ENCODE measurements around the gene OR10AD1.

Gene OR10AD1

DNA sequence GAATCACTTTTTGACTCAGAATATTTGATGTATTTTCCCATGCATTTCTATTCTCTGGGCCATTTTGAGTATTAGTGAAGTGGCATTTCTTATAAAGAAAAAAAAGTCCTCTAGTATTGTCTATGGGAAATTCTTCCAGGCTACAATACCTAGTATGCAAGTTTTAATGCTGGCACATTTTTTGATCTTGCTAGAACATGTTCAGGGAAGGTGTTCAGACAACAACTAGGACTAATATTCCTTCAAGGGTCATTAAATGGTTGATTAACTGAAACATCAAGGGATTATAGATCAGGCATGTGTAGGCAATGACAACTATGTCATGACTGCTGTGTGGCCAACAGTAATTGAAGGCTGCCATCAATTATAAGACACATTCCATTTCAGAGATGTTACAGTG, 12.0 kb downstream of the OR10AD1 start:
- DNase-seq (ENCODE audit: low read depth in 2 of 2), result no peak

DNA sequence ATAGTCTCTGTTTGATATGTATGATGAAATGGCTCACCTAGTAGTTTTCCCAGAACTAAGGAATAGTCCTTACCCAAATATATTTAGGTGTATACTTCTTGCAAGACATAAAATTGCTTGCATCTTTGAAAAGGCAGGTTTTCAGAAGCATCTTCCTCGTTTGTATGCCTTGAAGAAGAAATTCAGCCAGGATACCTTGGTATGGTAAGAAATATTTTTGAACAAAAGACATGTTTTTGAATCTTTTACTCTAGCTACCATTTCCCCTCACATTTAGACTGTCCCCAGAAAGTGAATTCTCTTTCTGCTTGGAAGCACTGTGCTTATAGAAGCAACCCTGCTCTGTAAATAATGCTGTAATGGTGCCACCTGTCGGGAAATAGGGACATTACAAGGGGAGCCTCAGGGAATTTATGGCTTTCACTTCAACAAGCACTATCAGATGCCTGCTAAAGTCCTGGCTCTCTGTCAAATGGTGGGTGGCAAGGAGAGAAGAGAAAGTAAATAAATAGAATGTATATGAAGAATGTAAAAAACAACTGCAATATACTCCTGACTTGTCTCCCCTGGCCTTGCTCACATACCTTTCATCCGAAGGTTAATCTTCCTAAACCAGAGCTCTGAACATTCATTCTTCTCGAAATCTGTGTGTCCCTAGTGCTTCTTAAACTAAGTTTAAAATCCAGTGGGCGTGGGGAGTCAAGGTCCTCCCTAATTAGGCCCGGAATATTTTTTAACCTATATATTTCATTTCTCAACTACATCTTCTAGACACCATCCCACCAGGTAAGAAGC, 13.6 kb downstream of the OR10AD1 start:
- peak in 1 of 2 donors; percentile 68 for DNase-seq (ENCODE audit: low read depth in 2 of 2)

DNA sequence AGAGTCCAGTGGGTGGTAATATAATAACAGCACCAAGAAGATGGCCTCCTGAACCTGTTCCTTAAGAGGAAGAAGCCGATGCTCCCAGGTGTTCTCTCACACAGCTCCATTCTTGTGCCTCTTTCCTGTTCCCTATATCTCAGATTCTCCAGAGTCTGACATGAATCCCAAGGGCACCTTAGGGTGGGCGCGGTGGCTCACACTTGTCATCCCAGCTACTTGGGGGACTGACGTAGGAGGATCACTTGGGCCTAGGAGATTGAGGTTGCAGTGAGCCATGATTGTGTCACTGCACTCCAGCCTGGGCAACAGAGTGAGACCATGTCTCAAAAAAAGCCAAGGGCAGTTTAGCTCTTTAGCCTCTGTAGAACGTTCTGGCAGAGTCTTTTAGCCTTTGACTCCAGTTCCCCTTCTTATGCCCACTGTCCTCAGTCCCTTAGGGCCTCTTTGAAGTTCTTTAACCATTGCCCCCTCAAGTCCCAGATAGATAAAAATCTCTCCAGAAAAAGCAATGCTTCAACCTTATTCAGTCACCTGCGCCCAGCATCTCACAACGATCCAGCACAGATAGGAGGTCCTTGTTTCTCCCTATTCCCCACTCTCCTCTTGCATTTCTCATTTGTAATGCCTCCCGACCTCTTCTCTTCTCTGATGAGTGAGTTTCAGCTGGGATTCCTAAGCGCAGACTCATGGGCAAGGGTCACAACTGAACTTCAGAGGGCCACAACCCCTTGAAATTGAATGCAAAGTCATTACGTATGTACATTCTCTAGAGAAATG, 15.0 kb downstream of the OR10AD1 start:
- no peak for DNase-seq (ENCODE audit: low read depth in 2 of 2)

DNA sequence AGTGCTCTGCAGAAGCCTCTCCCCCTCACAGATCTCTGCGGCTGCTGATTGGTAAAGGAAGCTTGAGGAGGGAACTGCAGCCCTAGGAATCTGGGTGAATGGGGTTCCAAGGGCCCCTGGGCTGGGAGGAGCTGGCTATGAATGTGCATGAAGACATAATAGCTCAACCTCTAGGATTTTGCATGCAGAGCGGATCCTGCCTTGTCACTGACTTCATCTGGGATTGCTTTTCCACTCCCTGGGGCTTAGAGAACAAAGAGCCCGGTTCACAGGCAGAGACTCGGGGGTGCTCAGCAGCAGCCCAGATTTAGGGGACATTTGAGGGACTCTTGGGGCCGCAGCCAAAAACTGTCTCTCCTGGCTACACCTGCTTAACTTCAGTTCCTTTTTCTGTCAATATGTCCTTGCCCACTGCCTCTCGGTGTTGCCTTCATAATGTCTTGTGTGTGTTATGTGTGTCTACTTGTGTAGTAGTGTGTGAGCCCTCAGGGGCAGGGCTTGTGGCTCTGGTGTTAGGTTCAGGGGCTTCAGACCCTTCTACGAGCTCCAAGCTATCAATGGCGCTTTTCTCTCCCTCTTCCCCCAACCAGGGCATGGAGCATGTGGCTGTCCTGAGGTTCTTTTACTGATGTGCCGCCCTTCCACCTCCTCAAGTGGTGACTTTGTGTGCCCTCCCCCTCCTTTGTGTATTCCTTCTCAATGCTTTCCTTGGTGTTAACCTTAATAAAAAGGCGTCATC, 17.7 kb downstream of the OR10AD1 start:
- no peak for DNase-seq (ENCODE audit: low read depth in 2 of 2)

DNA sequence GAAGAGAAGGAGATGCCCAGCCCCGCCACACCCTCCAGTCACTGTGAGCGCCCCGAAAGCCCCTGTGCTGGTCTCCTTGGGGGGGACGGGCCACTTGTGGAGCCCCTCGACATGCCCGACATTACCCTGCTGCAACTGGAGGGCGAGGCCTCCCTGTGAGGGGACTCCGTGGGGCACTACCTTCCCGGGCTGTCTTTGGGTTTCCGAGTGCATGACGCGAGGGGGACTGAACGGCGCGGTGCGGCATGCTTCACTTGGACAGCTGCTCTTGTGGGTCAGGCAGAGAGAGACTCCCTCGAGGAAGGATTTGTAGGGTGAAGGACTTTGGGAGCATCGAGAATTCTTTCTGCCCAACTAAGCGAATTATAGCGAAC, 18.6 kb downstream of the OR10AD1 start:
- no peak for DNase-seq (ENCODE audit: low read depth in 2 of 2)

DNA sequence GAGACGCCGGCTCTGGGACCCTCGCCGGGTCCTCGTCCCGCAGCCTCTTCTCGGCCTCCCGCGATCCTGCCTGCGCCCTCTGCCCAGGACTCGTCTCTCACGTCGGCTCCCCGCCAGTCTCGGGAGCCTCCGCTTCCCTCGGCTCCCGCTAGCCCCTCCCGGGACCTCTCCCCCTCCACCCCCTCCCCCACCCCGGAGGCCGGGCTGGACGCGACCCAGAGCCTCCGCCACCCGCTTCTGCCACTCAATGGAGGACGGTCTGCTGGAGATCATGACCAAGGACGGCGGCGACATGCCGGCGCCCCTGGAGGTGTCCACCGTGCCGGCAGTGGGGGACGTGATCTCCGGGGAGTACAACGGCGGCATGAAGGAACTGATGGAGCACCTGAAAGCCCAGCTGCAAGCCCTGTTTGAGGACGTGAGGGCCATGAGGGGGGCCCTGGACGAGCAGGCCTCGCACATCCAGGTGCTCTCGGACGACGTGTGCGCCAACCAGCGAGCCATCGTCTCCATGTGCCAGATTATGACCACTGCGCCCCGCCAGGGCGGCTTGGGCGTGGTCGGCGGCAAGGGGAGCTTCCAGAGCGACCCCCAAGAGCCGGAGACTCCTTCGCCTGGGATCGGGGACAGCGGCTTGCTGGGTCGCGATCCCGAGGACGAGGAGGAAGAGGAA, 19.1 kb downstream of the OR10AD1 start:
- DNase-seq (ENCODE audit: low read depth in 2 of 2), result no peak

DNA sequence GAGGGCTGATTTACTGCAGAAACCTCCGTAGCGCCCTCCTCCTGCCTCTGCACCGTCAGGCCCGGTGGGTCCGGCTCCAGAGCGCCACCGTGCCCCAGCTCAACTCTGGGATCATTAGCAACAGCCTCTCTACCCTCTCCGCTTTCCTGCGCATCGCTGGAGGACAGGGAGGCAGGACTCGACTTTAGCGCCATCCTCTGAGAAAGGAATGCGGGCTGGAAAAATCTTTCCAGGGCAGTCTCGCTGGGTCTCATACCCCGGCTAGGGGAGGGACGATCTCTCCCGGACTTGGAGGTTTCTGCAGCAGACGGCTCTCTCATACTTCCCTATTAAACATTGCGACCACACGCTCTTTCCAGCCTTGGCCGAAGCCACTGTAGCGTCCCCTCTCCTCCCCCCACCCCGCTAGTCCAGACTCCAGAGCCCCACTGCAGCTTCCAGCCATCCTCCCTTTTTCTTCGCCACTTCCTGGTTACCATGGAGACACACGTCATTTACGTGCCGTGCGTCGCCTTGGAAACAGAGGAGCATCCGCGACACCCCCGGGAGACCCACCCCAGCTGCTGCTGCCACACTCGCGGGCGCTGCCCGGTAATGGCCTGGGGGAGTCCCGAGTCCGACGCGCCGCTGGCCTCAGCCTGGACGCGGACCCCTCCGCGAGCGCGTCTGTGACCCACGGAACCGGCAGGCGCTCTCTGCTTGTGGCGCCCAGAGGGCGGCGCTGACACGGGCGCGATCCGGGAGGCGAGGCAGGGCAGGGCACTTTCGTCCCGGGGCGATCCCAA, 19.8 kb downstream of the OR10AD1 start, which contains the start of gene CCDC184:
CCDC184 (plus strand) TSS at position 554 of the 785 bp plus-strand sequence. CDS start 479 bp downstream, outside the sequence.
- peak; percentile 66 to 68 for DNase-seq (ENCODE audit: low read depth in 2 of 2)

DNA sequence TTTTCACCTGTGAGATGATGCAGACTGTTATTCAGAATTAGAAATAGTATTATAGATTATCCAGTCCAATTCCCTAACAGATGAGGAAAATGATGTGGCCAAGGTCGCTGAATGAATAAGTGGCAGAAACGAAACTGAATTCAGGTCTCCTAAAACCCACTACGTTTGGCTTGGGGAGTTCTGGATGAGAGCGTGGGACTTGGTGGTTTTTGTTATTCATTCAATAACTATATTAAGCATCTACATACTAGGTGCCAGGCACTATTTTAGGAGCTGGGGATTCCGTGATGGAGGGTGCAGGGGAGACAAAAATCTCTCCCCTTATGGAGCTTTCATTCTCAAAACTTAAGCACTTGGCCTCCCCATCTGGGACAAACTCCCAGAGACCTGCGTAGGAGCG, 20.5 kb downstream of the OR10AD1 start:
- no peak for DNase-seq (ENCODE audit: low read depth in 2 of 2)

DNA sequence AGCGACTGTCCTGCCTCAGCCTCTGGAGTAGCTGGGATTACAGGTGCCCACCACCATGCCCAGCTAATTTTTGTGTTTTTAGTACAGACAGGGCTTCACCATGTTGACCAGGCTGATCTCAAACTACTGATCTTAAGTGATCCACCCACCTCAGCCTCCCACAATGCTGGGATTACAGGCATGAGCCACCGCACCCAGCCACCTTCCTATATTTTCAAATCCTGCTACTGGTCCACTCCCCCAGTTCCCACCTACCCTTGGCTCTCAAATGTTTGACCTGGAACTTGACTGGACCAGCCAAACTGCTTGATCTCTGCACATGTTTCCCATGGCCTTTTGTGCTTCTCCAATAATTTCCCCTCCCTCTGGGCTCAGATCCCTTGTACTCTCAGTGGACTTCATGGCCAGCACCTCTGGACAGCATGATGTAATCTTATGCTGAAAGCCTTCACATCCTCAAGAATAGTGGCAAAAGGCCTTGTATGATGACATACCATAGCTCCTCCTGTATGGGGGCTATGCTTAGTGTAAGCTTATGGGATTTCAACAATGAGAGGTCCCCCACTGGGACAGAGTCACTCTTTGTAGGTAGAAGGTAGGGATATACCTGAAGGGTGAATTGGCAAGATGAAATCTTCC, 22.1 kb downstream of the OR10AD1 start:
- no peak for DNase-seq (ENCODE audit: low read depth in 2 of 2)

DNA sequence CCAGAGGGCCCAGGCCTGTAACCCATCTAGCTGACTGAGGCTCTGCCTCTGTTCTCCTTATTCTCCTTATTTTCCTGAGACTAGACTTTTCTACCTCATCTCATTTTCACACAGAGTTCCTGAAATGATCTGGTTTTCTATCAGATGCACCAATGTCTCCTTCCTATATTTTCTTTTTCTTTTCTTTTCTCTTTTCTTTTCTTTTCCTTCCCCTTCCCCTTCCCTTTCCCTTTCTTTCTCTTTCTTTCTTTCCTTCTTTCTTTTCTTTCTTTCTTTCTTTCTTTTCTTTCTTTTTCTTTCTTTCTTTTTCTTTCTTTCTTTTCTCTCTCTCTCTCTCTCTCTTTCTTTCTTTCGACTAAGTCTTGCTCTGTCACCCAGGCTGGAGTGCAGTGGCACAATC, 22.7 kb downstream of the OR10AD1 start:
- no peak for DNase-seq (ENCODE audit: low read depth in 2 of 2)

DNA sequence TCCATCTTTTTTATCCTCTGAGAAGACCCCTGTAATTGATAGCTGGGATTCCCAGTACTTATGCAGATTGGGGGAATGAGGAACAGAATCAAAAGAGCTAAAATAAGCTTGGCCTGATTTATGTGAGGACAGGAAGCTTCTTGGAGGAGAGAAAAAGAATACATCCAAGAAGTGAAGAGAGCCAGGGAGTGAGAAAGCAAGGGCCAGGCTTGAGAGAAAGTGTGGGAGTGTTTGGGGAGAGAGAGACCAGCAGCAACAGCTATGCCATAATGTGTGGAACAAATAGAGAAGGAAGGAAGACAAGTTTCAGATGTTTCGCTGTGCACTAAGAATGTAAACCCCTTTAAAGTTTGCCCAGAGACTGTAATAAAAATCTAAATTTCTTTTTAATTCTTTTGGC, 23.6 kb downstream of the OR10AD1 start:
- no peak for DNase-seq (ENCODE audit: low read depth in 2 of 2)

DNA sequence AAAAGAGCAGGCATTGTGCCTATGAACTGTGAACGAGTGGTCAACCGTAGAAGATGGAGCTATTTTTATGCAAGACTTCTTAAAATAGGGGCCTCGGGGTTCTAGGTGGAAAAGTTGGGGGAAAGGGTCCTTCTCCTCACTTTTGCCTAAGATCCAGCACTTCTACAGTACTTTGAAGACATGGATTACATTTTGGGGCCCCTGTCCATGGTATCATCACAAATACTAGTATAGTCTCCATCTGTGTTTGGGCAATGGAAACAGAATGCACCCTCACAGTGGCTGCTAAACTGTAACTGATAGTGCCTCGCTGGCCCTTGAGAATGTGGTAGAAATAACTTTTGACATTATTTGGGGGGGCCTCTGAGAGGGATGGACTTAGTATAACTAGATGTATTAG, 25.1 kb downstream of the OR10AD1 start:
- no peak for DNase-seq (ENCODE audit: low read depth in 2 of 2)

DNA sequence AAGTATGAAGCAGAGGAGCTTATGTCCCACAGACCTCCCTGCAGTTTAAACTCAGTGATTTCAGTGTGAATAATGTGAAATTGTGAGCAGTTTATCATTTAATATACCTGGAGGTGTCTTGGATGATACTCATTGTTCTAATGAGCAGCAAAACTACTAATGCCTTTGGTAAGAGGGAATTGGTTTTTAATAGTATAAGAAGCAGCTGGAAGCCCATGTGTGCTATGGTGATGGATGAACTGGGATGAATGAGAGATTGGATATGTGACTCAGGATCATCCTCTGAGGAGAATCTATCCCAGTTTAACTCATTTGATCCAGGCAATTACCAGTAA, 26.7 kb downstream of the OR10AD1 start:
- DNase-seq (ENCODE audit: low read depth in 2 of 2), result no peak

DNA sequence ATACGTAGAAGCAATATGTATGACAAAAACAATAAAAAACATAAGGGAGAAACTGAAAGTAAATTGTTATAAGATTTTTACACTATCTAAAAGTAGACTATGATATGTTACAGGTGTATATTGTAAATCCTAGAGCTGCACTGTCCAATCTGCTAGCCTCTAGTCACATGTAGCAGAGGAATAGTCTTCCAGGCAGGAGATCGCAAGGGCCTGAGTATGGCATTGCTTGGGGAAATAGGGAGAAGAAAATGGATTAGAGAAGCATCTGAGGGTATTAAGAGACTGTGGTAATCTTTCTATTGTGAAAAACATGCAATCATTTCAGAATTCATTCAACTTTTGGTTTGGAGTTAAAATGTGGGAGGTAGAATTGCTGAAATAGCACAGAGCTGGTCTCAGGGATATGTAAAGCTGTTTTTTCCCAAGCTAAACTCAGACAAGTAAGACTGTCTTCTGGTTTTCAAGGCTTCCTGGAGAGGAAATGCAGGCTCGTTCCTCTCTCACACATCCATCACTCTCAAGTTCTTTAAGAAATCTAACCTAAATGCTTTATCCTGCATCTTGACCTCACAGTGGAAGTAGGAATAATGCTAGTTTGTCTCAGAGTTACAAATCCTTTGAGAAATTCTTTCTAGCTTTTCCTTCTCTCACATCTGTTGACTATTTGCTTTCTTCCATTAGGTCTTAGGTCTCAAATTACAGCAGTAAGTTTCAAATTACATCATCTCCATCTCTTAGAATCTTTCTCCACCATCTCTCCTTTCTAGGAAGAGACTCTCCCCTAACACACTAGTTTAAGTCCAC, 27.3 kb downstream of the OR10AD1 start:
- no peak for DNase-seq (ENCODE audit: low read depth in 2 of 2)

DNA sequence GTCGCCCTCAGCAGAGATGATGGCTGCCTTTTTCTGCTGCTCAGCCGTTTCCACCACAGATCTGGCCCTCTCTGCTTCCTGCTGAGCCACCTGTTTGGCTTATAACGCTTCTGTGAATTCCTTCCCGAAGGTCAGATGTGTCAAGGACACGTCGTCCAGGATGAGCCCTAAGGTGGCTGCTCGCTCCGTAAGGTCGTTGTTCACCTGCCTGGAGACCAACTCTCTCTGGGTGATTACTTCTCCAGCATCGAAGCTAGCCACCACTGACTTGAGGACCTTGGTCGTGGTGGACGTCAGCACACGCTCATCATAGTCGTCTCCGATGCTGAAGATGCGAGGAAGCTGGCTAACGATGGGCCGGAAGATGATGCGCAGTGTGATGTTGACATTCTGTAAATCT, 34.1 kb downstream of the OR10AD1 start:
- no peak for DNase-seq (ENCODE audit: low read depth in 2 of 2)

DNA sequence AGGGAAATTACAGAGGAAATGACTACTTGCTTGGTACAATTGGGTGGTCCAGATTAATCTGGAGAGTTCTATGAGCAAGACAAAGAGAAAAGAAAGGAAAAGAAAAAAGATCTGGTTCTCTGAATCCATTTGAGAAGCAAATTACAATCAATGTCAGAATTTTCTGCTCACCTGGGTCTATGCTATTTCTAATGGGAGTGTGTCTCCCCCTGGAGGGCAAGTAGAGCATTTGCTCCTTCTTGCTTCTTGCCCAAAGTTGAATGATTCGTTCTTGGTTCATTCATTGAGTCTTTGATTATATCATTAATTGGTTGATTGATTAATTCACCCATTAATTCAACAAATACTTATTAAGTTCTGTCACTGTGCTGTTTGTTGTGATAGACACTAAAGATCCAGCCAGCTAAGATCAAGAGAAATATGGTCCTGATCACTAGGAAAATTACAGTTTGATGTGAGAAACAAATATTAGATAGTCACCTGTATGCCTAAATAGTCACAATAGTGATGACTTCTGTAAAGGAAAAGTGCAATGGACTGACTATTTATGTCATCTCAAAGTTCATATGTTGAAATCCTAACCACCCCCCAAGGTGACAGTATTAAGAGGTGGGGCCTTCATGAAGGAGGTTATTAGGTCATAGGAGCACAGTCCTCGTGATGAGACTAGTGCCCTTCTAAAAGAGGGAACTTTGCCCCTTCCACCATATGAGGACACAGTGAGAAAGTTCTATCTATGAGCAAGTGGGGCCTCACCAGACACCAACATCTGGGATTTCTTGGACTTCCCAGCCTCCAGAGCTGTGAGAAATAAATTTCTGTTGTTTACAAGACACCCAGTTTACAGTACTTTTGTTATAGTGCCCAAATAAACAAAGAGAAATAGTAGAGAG, 37.8 kb downstream of the OR10AD1 start:
- no peak for DNase-seq (ENCODE audit: low read depth in 2 of 2)

DNA sequence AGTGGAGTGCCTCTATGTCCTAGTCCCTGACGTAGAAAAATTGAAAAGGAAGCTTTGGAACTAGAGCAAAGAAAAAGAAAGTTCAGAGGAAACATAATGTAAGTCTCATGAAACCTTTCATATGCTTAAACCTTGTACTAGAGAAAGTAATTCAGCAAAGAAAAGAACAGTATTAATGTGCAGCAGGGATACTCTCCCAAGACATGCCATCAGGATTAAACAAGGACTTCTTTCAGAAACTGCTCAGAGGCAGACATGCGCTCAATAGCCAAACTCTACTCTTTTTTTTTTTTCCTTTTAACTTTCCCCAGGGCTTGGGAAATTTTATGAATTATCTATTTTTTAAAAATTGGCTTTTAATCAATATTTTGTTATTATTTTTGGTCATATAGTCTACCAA, 38.6 kb downstream of the OR10AD1 start:
- DNase-seq (ENCODE audit: low read depth in 2 of 2), result no peak

DNA sequence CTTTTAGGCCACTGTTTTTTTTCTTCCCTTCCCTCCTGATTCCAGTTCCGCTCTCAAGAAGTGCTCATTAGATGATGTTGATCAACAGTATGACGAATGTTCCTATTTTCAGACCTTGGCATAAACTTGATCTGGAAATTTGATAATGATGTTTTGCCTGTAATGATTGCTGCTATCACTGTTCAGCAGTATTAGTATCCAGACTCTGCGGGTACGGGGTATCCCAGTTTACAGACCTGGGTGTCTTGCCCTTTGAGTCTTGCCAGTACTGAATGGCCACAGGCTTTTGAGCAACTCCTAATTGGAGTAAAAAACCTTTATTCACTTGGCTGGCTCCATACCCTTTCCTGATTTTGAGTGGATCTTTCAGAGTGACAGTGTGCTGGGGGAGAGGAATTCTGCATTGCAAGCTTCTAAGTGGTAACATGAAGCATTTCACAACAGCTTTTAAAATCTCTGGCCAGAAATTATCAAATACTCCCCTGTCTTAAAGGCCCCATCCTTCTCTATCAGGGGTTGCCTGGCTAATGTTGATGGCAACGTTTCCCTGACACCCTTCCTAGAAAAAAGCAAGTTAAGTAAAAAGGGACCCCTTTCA, 39.8 kb downstream of the OR10AD1 start:
- DNase-seq (ENCODE audit: low read depth in 2 of 2), result no peak
